Colon (tissue), 2 donors: Measurements from ENCODE around the gene PRKCE.

Source experiments
- FAIRE-seq: peaks from 2 replicates; lab custom pipeline; 2012; peaks lifted over from hg19 to GRCh38; lab: Jason Lieb, UNC
- donor health status: control.
- donor health status: control.

PRKCE gene

GRCh38 chr2:45968946-45969584 lies 317.6 kb downstream of the PRKCE start:
- no peak for FAIRE-seq

GRCh38 chr2:45973426-45973825 lies 322.0 kb downstream of the PRKCE start:
- FAIRE-seq = no peak

- no peak for FAIRE-seq
Measured at GRCh38 chr2:45974056-45974455, 322.6 kb downstream of the PRKCE start.

DNA sequence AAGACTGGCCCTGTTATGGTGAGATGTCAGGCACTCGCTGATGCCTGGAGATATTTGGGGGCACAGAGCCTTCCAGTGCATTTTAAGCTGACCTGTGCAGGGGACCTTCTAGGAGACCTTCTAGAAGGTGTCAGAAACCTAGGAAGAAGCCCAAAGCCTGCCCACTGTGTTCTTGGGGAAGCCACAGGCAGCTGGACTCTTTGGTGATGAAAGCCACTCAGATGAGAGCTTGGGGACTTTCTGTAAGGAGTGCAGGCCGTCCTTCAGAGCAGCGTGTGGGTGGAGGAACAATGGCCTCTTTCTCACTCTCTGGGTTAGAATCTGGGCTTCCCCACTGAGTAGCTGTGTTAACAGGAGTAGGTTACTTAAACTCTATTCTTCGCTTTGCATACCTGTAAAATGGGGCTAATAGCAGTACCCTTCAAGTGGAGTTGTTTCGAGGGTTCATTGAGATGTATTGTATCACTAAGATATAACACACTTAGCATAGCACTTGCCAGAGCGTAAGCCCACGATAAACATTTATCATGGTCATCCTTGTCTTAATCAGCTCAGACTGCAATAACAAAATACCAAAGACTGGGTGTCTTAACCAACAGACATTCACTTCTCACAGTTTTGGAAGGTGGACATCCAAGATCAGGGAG lies 323.4 kb downstream of the PRKCE start:
- no peak for FAIRE-seq

DNA sequence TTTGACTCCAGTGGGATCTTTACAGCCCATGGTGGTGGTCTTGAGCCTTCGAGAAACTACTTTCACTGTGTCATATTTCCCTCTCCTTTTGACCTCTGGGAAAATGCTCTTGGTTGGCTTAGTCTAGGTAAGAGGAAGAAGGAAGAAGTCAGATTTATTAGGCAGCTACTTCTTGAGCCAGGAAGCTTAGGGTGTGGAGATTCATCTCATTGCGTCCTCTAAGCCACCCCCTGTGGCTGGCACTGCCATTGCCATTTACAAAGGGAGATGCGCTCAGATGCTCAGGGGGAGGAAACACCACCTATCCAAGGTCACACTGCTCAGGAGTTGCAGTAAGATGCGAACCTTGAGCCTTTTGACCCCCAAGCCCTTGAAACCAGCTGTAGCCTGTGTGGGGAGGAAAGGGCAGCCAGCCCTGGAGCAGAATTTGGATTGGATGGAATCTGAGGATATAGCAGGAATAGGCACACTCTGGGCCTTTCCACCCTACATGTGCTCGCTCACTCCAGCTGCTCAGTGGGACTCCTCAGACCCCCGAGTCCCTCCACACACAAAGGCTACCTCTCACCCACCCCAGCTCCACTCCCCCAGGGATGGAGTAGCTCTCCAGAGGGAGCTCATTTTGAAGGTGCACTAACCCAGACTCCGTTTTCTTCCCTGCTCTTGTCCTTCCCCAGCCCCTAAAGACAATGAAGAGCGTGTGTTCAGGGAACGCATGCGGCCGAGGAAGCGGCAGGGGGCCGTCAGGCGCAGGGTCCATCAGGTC lies 324.5 kb downstream of the PRKCE start:
- no peak for FAIRE-seq

GRCh38 chr2:45978302-45978859 lies 326.9 kb downstream of the PRKCE start:
- no peak for FAIRE-seq

DNA sequence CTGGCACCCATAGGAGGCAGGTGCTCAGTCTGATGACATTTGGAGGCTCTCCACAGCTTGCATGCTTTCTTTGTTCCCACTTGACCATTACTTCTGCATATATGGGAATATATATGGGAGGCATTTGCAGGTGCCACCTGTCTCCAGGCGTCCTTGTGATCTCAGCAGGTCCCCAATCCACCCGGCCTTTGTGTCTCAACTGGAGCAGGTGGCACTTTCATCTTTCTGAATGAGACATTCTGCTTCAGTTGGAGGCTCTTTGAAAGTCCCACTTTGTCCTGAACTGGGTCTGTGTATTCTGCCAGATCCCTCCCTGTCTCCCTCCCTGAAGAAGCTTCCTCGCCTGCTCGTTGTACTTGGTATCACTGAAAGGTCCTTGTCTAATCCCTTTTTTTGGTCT lies 327.6 kb downstream of the PRKCE start:
- no peak for FAIRE-seq

DNA sequence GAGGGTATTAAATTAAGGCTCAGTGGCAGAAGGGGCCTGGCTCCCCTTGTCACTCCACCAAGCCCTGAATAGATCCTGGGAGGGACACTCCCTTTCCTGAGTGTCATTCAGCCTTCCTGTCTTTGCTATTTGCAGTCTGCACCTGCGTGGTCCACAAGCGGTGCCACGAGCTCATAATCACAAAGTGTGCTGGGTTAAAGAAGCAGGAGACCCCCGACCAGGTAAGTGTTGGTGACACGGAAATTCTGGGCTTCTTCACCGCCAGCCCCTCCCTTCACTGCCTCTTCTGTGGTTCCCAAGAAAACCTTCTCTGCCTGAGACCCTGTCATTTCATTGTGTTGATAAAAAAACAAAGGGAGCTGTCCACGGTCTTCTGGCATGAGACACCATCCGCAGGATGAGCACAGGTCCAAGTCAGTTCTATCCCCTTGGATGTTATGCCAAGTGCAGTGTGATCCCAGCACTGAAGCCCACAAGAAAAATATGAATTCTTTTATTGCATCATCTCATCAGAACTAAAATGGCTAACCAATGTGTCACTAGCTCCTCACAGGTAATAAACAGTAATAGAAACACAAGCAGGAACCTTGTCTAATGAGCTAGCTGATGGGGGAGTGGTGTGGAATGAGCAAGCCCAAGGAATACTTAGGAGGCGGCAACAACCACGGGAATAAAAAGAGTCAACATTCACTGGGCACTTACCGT lies 328.8 kb downstream of the PRKCE start:
- no peak for FAIRE-seq

DNA sequence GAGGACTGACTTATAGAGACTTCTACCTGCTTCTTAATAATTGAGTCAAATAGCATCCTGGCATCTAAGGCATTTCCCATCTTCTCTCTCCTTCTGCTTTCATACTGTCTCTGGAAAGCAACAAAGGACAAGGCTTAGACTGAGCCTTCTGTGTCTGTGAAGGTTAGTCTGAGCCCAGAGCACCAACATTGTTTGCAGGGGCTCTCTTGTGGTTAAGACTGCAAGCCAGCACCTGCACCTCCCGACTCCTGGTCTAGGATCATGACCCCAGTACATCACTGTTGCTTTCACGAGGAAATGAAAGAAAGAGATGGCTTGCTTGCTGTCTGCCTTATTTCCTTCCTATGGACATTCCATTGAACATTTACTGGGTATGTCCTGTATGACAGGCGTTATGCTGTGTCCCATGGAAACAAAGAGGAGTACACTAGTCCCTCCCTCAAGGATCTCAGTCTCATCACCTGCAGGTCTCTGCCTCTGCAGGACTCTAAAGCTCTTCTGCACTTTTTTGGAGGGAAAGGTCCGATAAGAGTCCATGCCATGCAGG lies 330.0 kb downstream of the PRKCE start:
- no peak for FAIRE-seq

DNA sequence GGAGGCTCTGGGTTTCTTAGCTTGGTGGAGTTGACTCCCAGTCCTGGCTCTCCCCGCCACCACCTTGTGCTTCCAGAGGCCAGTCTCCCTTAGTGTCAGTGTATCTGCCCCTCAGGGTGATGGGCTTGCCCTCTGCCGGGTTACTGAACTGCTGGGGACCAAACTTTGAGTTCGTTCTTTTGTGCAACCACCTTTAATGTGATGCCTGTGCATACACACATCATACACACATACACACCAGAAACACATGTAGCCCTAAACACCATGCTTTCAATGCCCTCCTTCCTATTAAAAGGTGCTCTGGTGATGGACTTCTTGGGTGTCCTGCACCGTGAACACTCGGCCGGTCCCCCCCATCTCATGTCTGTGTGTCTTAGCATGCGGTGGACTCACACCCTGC lies 330.6 kb downstream of the PRKCE start:
- FAIRE-seq = no peak

- no peak for FAIRE-seq
Measured at GRCh38 chr2:45983213-45983612, 331.7 kb downstream of the PRKCE start.

DNA sequence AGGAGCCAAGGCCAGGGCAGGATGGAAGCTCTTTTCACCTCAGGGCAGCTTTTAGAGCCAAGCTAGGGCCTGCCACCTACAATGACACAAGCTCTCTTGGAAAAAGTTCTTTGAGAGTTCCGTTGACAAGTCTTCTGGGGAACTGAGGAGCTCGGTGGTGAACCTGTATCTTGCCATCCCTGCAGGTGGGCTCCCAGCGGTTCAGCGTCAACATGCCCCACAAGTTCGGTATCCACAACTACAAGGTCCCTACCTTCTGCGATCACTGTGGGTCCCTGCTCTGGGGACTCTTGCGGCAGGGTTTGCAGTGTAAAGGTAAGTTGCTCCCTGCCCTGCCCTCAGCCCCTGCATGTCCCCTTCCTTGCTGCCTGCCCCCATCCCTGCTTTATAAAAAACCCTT lies 332.9 kb downstream of the PRKCE start:
- no peak for FAIRE-seq

DNA sequence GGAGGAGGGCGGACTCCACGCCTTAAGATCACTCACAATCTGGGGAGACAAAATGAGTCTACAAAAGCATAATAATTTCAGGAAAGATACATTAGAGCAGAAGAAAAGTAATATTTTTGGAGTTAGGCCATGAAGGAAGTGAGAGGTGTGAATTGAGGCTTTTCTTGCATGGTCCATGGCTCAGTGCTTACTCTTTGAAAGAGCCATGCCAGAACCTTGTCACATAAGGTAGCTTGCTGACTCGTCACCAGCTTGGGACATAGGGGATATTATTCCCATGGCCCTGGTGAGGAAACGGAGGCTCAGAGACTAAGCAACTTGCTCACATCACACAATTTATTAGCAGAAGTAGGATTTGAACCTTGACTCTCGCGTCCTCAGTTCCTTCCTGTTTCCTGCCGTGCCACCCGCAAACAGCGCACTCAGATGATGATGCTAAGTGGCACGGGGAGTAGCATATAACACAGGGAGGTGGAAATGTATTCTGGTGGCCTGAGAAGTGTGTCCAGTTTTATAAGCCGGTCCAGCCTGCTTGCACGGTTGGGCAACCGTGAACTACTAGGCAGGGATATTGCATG lies 333.5 kb downstream of the PRKCE start:
- no peak for FAIRE-seq

DNA sequence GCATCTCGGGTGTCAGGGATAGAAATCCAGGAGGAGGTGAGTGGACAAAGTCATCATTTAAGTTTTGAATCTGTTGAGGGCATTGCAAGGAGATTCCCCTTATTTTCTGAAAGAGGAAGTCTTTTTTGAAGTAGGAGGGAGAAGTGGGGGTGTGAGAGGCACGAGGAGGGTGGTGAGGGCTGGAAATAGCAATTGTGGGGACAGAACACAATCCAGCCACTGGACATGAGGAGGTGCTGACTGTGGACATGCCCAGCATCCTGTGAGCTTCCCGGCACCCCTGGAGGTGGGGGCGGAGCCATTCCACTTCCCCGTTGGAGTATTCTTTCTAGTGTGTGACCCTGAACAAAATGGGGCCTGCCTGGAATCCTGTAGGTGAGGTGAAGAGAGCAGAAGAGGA lies 335.0 kb downstream of the PRKCE start:
- no peak for FAIRE-seq

- no peak for FAIRE-seq
Measured at GRCh38 chr2:45987856-45988255, 336.4 kb downstream of the PRKCE start.

DNA sequence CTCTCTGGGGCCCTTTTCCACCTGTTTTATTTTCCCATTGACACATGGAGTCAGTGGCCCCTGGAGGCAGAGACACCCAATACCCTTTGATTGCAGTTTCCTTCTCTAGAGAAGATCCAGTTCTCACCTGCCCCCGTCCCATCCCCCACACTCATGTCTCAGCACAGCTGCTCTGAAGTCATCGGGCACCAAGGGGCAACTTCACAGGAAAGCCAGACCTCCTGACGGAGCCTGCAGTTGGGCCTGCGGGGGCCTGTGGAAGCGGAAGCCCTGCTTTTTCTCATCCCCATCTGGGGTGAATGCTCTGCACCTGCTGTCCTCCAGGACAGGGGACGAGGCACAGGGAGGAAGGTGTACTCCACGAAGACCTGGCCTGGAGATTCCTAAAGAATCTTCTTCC lies 337.4 kb downstream of the PRKCE start:
- no peak for FAIRE-seq

- no peak for FAIRE-seq
Measured at GRCh38 chr2:45990131-45990530, 338.7 kb downstream of the PRKCE start.

- no peak for FAIRE-seq
Measured at GRCh38 chr2:45992021-45992740, 340.7 kb downstream of the PRKCE start.

- FAIRE-seq = no peak
Measured at GRCh38 chr2:45992741-45993475, 341.4 kb downstream of the PRKCE start.

- no peak for FAIRE-seq
Measured at GRCh38 chr2:45993476-45993991, 342.1 kb downstream of the PRKCE start.
